Gastroesophageal sphincter (tissue), 4 donors: ENCODE data around the gene TUBGCP6. TPM values are rescaled to one million over a fixed set of nuclear protein-coding genes. Genes with fewer than 3 reads are reported as not detected.
"Not testable (repeated sequence)": the region's sequence is repeated elsewhere in the genome, so short reads cannot be mapped to it uniquely, and the experiment has no call there.

Experiments used
- ATAC-seq: fragments of 150-250 bp; one replicate; pipeline ENCODE4 v1.9.1; 2016; ENCODE audit warnings: mild to moderate bottlenecking, moderate library complexity
- H3K27ac ChIP-seq, 4 donors: fragments of 200-600 bp; sonication (generic) in 3 of 4; 1 replicate in 3 of 4; 2 replicates in 1 of 4; pipeline ENCODE4 v1.5.1; 2016 to 2019
- H3K27me3 ChIP-seq: fragments of 200-600 bp; sonication (generic); one replicate; pipeline ENCODE4 v1.5.1; 2019
- H3K36me3 ChIP-seq, 2 donors: fragments of 200-600 bp; sonication (generic); one replicate each; pipeline ENCODE4 v1.5.1; 2019; ENCODE audit warnings: control low read depth in 1 of 2
- H3K4me1 ChIP-seq, 3 donors: fragments of 200-600 bp; sonication (generic); 1 replicate in 2 of 3; 2 replicates in 1 of 3; pipeline ENCODE4 v1.5.1; 2016 to 2019; ENCODE audit warnings: control low read depth in 2 of 3
- H3K4me3 ChIP-seq, 2 donors: fragments of 200-600 bp; sonication (generic); one replicate each; pipeline ENCODE4 v1.5.1; 2019; ENCODE audit warnings: mild to moderate bottlenecking in 1 of 2, moderate library complexity in 1 of 2
- H3K9me3 ChIP-seq, 3 donors: fragments of 200-600 bp; sonication (generic); one replicate each; pipeline ENCODE4 v1.5.1; 2017 to 2019; ENCODE audit warnings: control low read depth in 2 of 3
- CTCF ChIP-seq, 4 experiments: fragments of 200-600 bp in 2 of 4; fragments of 450-650 bp in 2 of 4; sonication (generic) in 1 of 4; IDR thresholded peaks; one replicate each; pipeline ENCODE4 v1.5.1; 2017 to 2019; ENCODE audit warnings: antibody characterized with exemption in 4 of 4, mild to moderate bottlenecking in 2 of 4, moderate library complexity in 2 of 4
- EP300 ChIP-seq: sonication (generic); formaldehyde crosslinking; IDR thresholded peaks from one replicate; pipeline ENCODE4 v1.6.1; 2017; ENCODE audit warnings: antibody characterized with exemption, mild to moderate bottlenecking
- POLR2A ChIP-seq, 2 donors: fragments of 450-650 bp; IDR thresholded peaks; one replicate each; pipeline ENCODE4 v1.6.1; 2017; ENCODE audit warnings: antibody characterized with exemption in 2 of 2, mild to moderate bottlenecking in 2 of 2, moderate library complexity in 1 of 2
- POLR2AphosphoS5 ChIP-seq: sonication (generic); formaldehyde crosslinking; IDR thresholded peaks from one replicate; pipeline ENCODE4 v1.6.1; 2017; ENCODE audit warnings: antibody characterized with exemption
- WGBS, 2 donors: methylation state at CpG; one replicate each; pipeline ENCODE4 v1.1.5; 2018; ENCODE audit warnings: low coverage in 1 of 2; 5-methylcytosine and 5-hydroxymethylcytosine counted together
- total RNA-seq, 4 donors: library from RNA; depleted of rRNA; stranded (reverse); fragments of >200 nt; gene quantifications; one replicate each; pipeline ENCODE4 v1.1.0, GENCODE V29; 2016

Gene TUBGCP6
- total RNA-seq, 4 donors from 2014 or later, result 26.1 to 48.3 (median 37.4) TPM

DNA sequence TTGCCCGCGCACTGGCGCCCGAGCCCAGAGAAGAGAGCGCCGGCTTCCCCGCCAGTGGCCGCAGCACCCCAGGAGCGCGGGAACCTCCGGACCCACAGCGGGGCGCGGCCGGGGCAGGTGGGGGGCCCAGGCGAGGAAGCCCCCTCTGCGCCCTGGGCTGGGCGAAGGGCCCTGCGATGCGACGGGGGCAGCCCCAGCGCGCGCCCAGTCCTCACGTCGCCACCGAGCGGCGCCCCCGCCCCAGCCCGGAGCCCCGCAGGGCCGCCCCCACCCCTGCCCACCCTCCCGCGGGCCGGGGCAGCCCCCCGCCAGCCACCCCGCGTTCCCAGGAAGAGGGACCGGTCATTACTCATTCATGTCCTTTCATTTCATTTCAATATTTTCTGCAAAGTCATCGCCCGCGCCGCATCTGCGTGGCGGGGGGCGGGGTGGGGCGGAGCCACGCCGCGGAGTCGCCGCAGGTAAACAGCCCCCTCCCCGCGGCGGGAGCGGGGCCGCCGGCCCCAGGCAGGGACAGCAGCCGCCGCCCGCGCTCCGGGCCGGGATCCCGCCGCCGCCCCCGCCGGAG, 75.0 kb downstream of the TUBGCP6 start:
- Histone ChIP-seq H3K36me3 (no peaks in the 10 kb centered on the region), H3K4me3 (peak overlapping the region; percentile 11 to 58), H3K27me3 (peaks cover 64% of the 10 kb centered on the region), H3K27ac (no peak overlapping the region), H3K4me1 (peaks cover 0 to 19% (median 4%) of the 10 kb centered on the region in 3 donors), H3K9me3 (no peaks in the 10 kb centered on the region)
- no peak for TF ChIP-seq EP300
- no peak for TF ChIP-seq POLR2AphosphoS5
- TF ChIP-seq CTCF (IDR thresholded peaks at IDR 0.05), result no peak
- no peak for TF ChIP-seq POLR2A (IDR thresholded peaks at IDR 0.05)
- WGBS, 2 donors, result no CpG with 5 or more reads among the region's 70 CpGs
- ATAC-seq, result peak; percentile 34

DNA sequence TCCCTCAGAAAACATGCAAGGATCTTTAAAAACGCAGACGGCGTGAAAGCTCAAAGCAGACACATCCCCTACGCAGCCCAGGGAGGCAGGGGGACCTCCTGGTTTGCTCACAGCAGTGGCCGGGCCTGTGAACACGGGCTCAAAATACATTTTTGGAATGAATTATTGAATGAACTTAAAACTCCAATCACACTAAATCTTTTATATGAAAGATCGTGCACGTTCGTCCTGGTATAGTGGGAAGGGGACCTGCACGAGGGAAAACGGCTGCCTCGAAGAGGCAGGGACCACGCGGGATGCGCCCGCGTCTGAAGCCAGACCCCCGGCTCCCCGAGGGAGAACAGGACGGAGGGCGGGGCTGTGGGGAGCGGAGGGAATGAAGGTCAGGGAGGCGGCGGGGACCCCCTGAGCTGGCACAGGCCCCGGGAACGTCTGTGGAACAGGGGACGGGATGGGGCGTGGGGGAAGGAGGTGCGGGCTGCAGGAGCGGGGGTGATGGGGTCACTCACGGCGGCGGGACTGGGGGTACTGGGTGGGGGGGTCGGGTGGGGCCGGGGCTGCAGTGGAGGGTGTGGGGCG, 75.6 kb downstream of the TUBGCP6 start:
- Histone ChIP-seq H3K4me3 (peak overlapping the region in 1 of 2 donors; percentile 58), H3K27me3 (peaks cover 61% of the 10 kb centered on the region), H3K27ac (no peak overlapping the region), H3K9me3 (no peaks in the 10 kb centered on the region), H3K36me3 (no peaks in the 10 kb centered on the region), H3K4me1 (peaks cover 0 to 19% (median 4%) of the 10 kb centered on the region in 3 donors)
- no peak for ATAC-seq
- TF ChIP-seq POLR2A (IDR thresholded peaks at IDR 0.05) (no peak), EP300 (no peak), CTCF (IDR thresholded peaks at IDR 0.05) (no peak), POLR2AphosphoS5 (no peak)
- 12 to 44% methylated on average over 7 to 8 of the region's 36 CpGs for WGBS, 2 donors

GRCh38 chr22:50168490-50169180, 76.2 kb downstream of the TUBGCP6 start:
- ATAC-seq, H3K27ac ChIP-seq: not testable (repeated sequence)
- 61 to 81% methylated on average over 5 of the region's 5 CpGs for WGBS, 2 donors

GRCh38 chr22:50167689-50168489, 76.9 kb downstream of the TUBGCP6 start:
- H3K36me3 ChIP-seq, result no peaks in the 10 kb centered on the region
- no peaks in the 10 kb centered on the region for H3K9me3 ChIP-seq
- H3K27me3 ChIP-seq, result peaks cover 48% of the 10 kb centered on the region
- H3K27ac ChIP-seq, result no peak overlapping the region
- peaks cover 0 to 19% (median 4%) of the 10 kb centered on the region in 3 donors for H3K4me1 ChIP-seq
- no peak overlapping the region for H3K4me3 ChIP-seq
- no peak for ATAC-seq
- TF ChIP-seq POLR2AphosphoS5, result no peak
- TF ChIP-seq CTCF (IDR thresholded peaks at IDR 0.05), result no peak
- no peak for TF ChIP-seq POLR2A (IDR thresholded peaks at IDR 0.05)
- no peak for TF ChIP-seq EP300
- 61 to 62% methylated on average over 7 to 8 of the region's 11 CpGs for WGBS, 2 donors

More at GRCh38 chr22:50168490-50169180, 76.2 kb downstream of the TUBGCP6 start:
- not testable (repeated sequence) for H3K36me3 ChIP-seq, H3K9me3 ChIP-seq, H3K4me3 ChIP-seq
- peaks cover 0 to 19% (median 4%) of the 10 kb centered on the region in 3 donors for H3K4me1 ChIP-seq
- peaks cover 55% of the 10 kb centered on the region for H3K27me3 ChIP-seq

Other genes with a start within 250 kb of the TUBGCP6 start
- gene IL17REL, start 232.3 kb downstream of the TUBGCP6 start, total RNA-seq, result not detected
- not detected for gene TTLL8, start 186.7 kb downstream of the TUBGCP6 start, total RNA-seq
- under 1 TPM in 2 of 4 donors, not detected in 2; 0.07 to 0.13 TPM for gene MLC1, start 159.6 kb downstream of the TUBGCP6 start, total RNA-seq
- gene MOV10L1, start 155.0 kb downstream of the TUBGCP6 start, total RNA-seq, result under 1 TPM in 1 of 4 donors, not detected in 3; 0.78 TPM
- under 1 TPM in 2 of 4 donors, not detected in 2; 0.13 to 0.46 TPM for gene PANX2, start 74.3 kb downstream of the TUBGCP6 start, total RNA-seq
- gene TRABD, start 59.1 kb downstream of the TUBGCP6 start, total RNA-seq, result 10 to 100 TPM; 15.7 to 22.0 (median 19.0) TPM
- 10 to 100 TPM; 19.9 to 42.6 (median 27.3) TPM for gene SELENOO, start 44.0 kb downstream of the TUBGCP6 start, total RNA-seq
- 10 to 100 TPM in 3 of 4 donors, 1 to 10 TPM in 1; 9.4 to 24.7 (median 12.5) TPM for gene HDAC10, start 6.2 kb upstream of the TUBGCP6 start, total RNA-seq
- gene MAPK12, start 16.7 kb upstream of the TUBGCP6 start, total RNA-seq, result 10 to 100 TPM; 10.1 to 18.4 (median 14.0) TPM
- 10 to 100 TPM in 2 of 4 donors, 1 to 10 TPM in 2; 6.8 to 11.5 (median 10.4) TPM for gene MAPK11, start 25.4 kb upstream of the TUBGCP6 start, total RNA-seq
- 100 to 1,000 TPM in 2 of 4 donors, 10 to 100 TPM in 2; 93.2 to 207 (median 102) TPM for gene PLXNB2, start 62.6 kb upstream of the TUBGCP6 start, total RNA-seq
- 1 to 10 TPM; 2.0 to 4.8 (median 2.8) TPM for gene DENND6B, start 82.0 kb upstream of the TUBGCP6 start, total RNA-seq
- gene PPP6R2, start 98.3 kb upstream of the TUBGCP6 start, total RNA-seq, result 10 to 100 TPM; 52.2 to 73.5 (median 64.2) TPM
- 100 to 1,000 TPM in 1 of 4 donors, 10 to 100 TPM in 3; 63.7 to 122 (median 64.4) TPM for gene SBF1, start 230.0 kb upstream of the TUBGCP6 start, total RNA-seq
- under 1 TPM in 1 of 4 donors, not detected in 3; 0.40 TPM for gene ADM2, start 236.5 kb upstream of the TUBGCP6 start, total RNA-seq
- gene MIOX, start 241.8 kb upstream of the TUBGCP6 start, total RNA-seq, result not detected